Kidney (tissue), 14 donors: ENCODE results near the gene DOK7. TPM values are rescaled to one million over a fixed set of nuclear protein-coding genes. Genes with fewer than 3 reads are reported as not detected.

ENCODE experiments used
- DNase-seq, 5 donors: peaks; one replicate each; pipeline ENCODE4 v3.0.0-alpha.2; 2013 to 2020
- FAIRE-seq: peaks from 2 replicates; lab custom pipeline; 2012; peaks lifted over from hg19 to GRCh38; lab: Jason Lieb, UNC
- H3K27ac ChIP-seq, 2 donors: one replicate each; pipeline ENCODE4 v1.7.0; 2013; ENCODE audit warnings: low read depth in 2 of 2, low read length in 2 of 2, inconsistent platforms in 1 of 2
- H3K27me3 ChIP-seq: one replicate; pipeline ENCODE4 v1.7.1; 2013; ENCODE audit warnings: low read length, inconsistent platforms; ENCODE audit not compliant: control insufficient read depth, insufficient read depth
- H3K36me3 ChIP-seq, 3 donors: one replicate each; pipeline versions ENCODE4 v1.7.0 to v1.7.1; 2013; ENCODE audit warnings: low read length in 3 of 3, control low read depth in 1 of 3, inconsistent platforms in 1 of 3; ENCODE audit not compliant: insufficient read depth in 3 of 3, control insufficient read depth in 2 of 3
- H3K4me1 ChIP-seq, 3 donors: one replicate each; pipeline versions ENCODE4 v1.7.0 to v1.7.1; 2013; ENCODE audit warnings: low read length in 3 of 3, inconsistent platforms in 1 of 3, low read depth in 1 of 3; ENCODE audit not compliant: control insufficient read depth in 2 of 3, insufficient read depth in 2 of 3
- H3K4me3 ChIP-seq, 3 donors: one replicate each; pipeline versions ENCODE4 v1.7.0 to v1.8.1; 2013; ENCODE audit warnings: low read length in 3 of 3, control low read depth in 1 of 3, inconsistent platforms in 1 of 3
- H3K9ac ChIP-seq, 3 donors: one replicate each; pipeline versions ENCODE4 v1.7.0 to v1.7.1; 2013; ENCODE audit warnings: low read length in 3 of 3, control low read depth in 1 of 3, inconsistent platforms in 1 of 3
- H3K9me3 ChIP-seq, 3 donors: one replicate each; pipeline versions ENCODE4 v1.7.0 to v1.7.1; 2013; ENCODE audit warnings: low read length in 3 of 3, control low read depth in 1 of 3, inconsistent platforms in 1 of 3; ENCODE audit not compliant: control insufficient read depth in 2 of 3, insufficient read depth in 1 of 3
- CTCF ChIP-seq: IDR thresholded peaks from 3 replicates; pipeline ENCODE4 v1.5.1; 2012; ENCODE audit warnings: mild to moderate bottlenecking, moderate library complexity, borderline replicate concordance; ENCODE audit not compliant: insufficient read depth; ENCODE audit errors: extremely low read depth
- intact Hi-C: fragments of 100-400 bp; cut with DNase I; formaldehyde crosslinking; loops from one replicate; pipeline ENCODE4 v1.11.1; 2022
- polyA plus RNA-seq: library from polyadenylated mRNA; stranded (reverse); fragments of 350-450 nt; fragmentation: Illumina TruSeq; extraction: RNeasy Lipid Tissue Mini Kit (QIAGEN cat#74804); gene quantifications from one replicate; pipeline ENCODE4 v1.2.3, GENCODE V29; 2014; ENCODE audit warnings: low read depth, low replicate concordance; ENCODE audit not compliant: insufficient read depth
- total RNA-seq: library from RNA; stranded (reverse); fragmentation: NEBNext Ultra II Directional; extraction: Animal tissue kit (Norgen Biotek cat#: 25700); gene quantifications from one replicate; pipeline ENCODE4 v1.2.1, GENCODE V29; 2021
- donor health status: control.
- donor health status: control.
- donor health status: control.
- donor health status: control.
- donor health status: control.
- donor health status: DM: yes; HTN: yes; CAD: no.
- donor health status: Normal renal cell carcinoma (clear cell type).

The DOK7 gene
- total and polyA plus RNA-seq, 2 donors from 2014 or later: 1.2 to 7.0 TPM

DNA sequence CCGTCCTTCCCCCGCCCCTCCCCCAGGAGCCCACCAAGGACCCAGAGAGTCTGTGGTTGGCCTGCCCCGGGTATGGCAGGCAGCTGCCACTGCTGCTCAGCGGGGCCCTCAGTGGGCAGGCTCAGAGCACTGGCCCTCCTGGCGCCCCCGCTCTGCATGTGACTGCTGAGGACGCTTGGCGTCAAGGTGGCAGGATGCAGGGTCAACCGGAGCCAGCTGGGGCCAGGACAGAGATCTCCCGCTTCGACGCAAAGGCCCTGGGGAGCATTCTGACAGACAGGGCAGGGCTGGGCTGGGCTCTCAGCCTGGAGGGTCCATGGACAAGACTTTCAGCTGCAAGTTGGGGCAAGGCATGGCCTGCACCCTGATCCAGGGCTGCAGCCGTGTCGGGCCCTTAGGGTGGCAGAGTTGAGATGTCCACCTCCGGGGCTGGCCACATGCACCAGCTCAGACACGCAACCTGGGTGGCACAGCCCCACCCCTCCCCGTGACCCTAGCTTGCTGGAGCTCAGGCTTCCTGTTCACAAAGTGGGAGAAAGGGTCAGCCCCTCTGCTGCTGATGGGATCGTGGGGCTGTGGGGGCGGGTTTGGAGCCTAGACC, 38.8 kb downstream of the DOK7 start:
- DNase-seq (no peak), FAIRE-seq (no peak)
- Histone ChIP-seq H3K4me1 (peaks cover 0 to 2% (median 0%) of the 10 kb centered on the region in 3 donors), H3K27me3 (no peaks in the 10 kb centered on the region), H3K27ac (no peak overlapping the region), H3K9ac (no peak overlapping the region), H3K9me3 (no peaks in the 10 kb centered on the region), H3K4me3 (no peak overlapping the region), H3K36me3 (peaks cover 0 to 14% (median 0%) of the 10 kb centered on the region in 3 donors)
- intact Hi-C loops: no loop called here
- TF ChIP-seq CTCF: no peak

DNA sequence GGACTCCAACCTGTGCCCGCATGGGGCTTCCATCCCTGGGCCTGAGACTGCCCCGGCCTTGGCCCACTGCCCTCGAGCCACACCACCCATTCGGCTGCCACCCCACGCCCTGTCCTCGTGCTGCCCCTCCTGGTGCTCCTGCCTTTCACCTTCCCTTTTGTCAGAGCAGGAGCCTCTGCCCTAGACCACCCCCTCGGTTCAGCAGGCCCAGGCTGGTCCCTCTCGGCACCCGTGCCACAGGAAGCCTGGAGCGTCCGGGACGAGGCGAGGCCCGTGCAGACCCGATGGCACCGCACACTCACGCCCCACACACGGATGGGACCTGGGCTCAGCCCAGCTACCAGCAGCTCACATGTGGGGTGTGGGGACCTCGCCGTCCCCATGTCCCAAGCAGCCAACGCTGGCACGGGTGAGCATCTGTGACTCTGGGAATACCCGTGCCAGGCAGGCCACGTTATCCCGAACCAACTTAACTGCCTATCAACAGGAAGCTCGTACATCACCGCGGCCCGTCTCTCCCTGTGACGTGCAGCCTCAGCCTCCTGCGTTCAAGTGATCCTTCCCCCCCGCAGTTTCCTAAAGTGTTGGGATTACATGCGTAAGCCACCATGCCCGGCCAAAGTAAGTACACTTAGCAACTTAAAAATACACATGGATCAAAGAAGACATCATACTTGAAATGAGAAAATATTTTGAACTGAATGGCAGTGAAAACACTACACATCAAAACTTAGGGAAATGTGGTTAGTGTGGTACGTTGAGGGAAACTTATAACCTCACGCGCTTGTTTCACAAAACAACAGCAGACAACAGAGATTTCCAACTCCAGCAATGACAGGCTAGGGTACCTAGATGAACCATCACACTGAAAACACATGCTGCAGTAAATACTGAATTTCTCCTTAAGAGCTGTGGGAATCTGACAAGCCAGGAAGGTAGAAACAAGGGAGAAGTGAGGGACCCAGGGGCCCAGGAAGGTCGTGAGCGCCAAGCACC, 40.1 kb downstream of the DOK7 start:
- DNase-seq: no peak
- Histone ChIP-seq H3K4me3 (no peak overlapping the region), H3K27ac (no peak overlapping the region), H3K27me3 (no peaks in the 10 kb centered on the region), H3K4me1 (peaks cover 0 to 2% (median 0%) of the 10 kb centered on the region in 3 donors), H3K9me3 (no peaks in the 10 kb centered on the region), H3K9ac (no peak overlapping the region), H3K36me3 (peaks cover 0 to 18% (median 0%) of the 10 kb centered on the region in 3 donors)
- intact Hi-C loops: no loop called here
- FAIRE-seq: no peak
- TF ChIP-seq CTCF: no peak

GRCh38 chr4:3505231-3505630, 42.1 kb downstream of the DOK7 start:
- H3K36me3 ChIP-seq: peaks cover 2 to 27% (median 8%) of the 10 kb centered on the region in 3 donors
- FAIRE-seq (no peak), DNase-seq (no peak)
- no peak overlapping the region for H3K27ac ChIP-seq
- H3K4me1 ChIP-seq: peaks cover 0 to 2% (median 0%) of the 10 kb centered on the region in 3 donors
- H3K9ac ChIP-seq: no peak overlapping the region
- no peaks in the 10 kb centered on the region for H3K27me3 ChIP-seq
- no peak overlapping the region for H3K4me3 ChIP-seq
- no peak for TF ChIP-seq CTCF
- no peaks in the 10 kb centered on the region for H3K9me3 ChIP-seq
- intact Hi-C loops: no loop called here
